GM23338 (cell line): ENCODE measurements around the gene DDTL.

Experiments used
- CTCF ChIP-seq, 2 experiments: fragments of 200-600 bp in 1 of 2; sonication (generic) in 1 of 2; conservative IDR thresholded peaks; 2 replicates each; pipeline versions ENCODE4 v1.5.1 to v1.6.1; 2016 to 2017; ENCODE audit warnings: antibody characterized with exemption in 2 of 2, low read depth in 2 of 2, mild to moderate bottlenecking in 2 of 2, moderate library complexity in 1 of 2
- EZH2 ChIP-seq: fragments of 200-600 bp; sonication (generic); IDR thresholded peaks from one replicate; pipeline ENCODE4 v1.8.0; 2017; ENCODE audit warnings: antibody characterized with exemption, mild to moderate bottlenecking, low read depth; ENCODE audit not compliant: unreplicated experiment
- EZH2phosphoT487 ChIP-seq: fragments of 200-600 bp; sonication (generic); IDR thresholded peaks from one replicate; pipeline ENCODE4 v1.8.1; 2018; ENCODE audit warnings: antibody characterized with exemption; ENCODE audit not compliant: unreplicated experiment
- POLR2AphosphoS5 ChIP-seq: IDR thresholded peaks from 2 replicates; pipeline ENCODE4 v1.6.1; 2016; ENCODE audit warnings: antibody characterized with exemption, low read depth
- ZNF331 ChIP-seq: fragments of 250-450 bp; sonication (Bioruptor Pico); IDR thresholded peaks from 2 replicates; pipeline ENCODE4 v1.5.0; 2020; ENCODE audit warnings: low read depth, mild to moderate bottlenecking, moderate library complexity

- no peak for TF ChIP-seq POLR2AphosphoS5
- TF ChIP-seq CTCF (conservative IDR thresholded peaks at IDR 0.05; ENCODE audit: low read depth in 2 of 2): no peak
- no peak for TF ChIP-seq EZH2
- TF ChIP-seq ZNF331 (CRISPR knock-in tag): no peak
- TF ChIP-seq EZH2phosphoT487: no peak
Measured at GRCh38 chr22:23939017-23939357, 27.7 kb upstream of the DDTL start.
